HCT116 (cell line): ENCODE measurements around the gene ROMO1. TPM values are rescaled to one million over a fixed set of nuclear protein-coding genes. Genes with fewer than 3 reads are reported as not detected.
"Not testable (repeated sequence)": the region's sequence is repeated elsewhere in the genome, so short reads cannot be mapped to it uniquely, and the experiment has no call there.

Experiments
- ATAC-seq: fragments of 200-7000 bp; cut with Tn5 transposase; 2 replicates; pipeline ENCODE4 v1.9.1; 2020; ENCODE audit warnings: mild to moderate bottlenecking, moderate library complexity
- BruUV-seq: library from RNA; stranded (reverse); fragments of 400-500 nt; replicated peaks from 2 replicates; lab custom pipeline; 2021; lab: Mats Ljungman, UMichigan
- CTCF ChIA-PET: fragments of 300-600 bp; sonication (Branson Sonifier 250); formaldehyde crosslinking; loops from one replicate; lab custom pipeline; 2021; ENCODE audit warnings: antibody characterized with exemption; lab: Charles Lee
- POLR2A ChIA-PET: fragments of 300-600, 350-600 bp; sonication (Branson Sonifier 250); formaldehyde crosslinking; loops from one replicate; lab custom pipeline; 2021; ENCODE audit warnings: antibody characterized with exemption; lab: Charles Lee
- RAD21 ChIA-PET, 2 experiments: fragments of 300-600 bp; sonication (Branson Sonifier 250); formaldehyde crosslinking; loops; one replicate each; lab custom pipeline; 2023; ENCODE audit warnings: low total read pairs in 2 of 2; ENCODE audit not compliant: uncharacterized antibody in 2 of 2, unreplicated experiment in 2 of 2, low non-redundant PET in 1 of 2; lab: Charles Lee
- DNase-seq: peaks from one replicate; pipeline ENCODE4 v3.0.0-alpha.2; 2010; ENCODE audit warnings: low read depth, low spot score
- H2AFZ ChIP-seq: fragments of 200-600 bp; shearing (Covaris generic), sonication (generic); 2 replicates; pipeline ENCODE4 v1.6.1; 2017; ENCODE audit warnings: low read depth, mixed run types, mixed read lengths, antibody characterized with exemption, low read length; ENCODE audit not compliant: poor library complexity, severe bottlenecking
- H3K27ac ChIP-seq: 2 replicates; pipeline ENCODE4 v1.5.1; 2012; ENCODE audit warnings: low read depth, low read length
- H3K27me3 ChIP-seq: fragments of 200-600 bp; sonication (generic); 2 replicates; pipeline ENCODE4 v1.6.1; 2016; ENCODE audit warnings: mixed run types, low read length, mixed read lengths; ENCODE audit not compliant: insufficient read depth
- H3K36me3 ChIP-seq, 2 experiments: fragments of 200-500 bp in 1 of 2; fragments of 200-600 bp in 1 of 2; sonication (Bioruptor generic) in 1 of 2; sonication (generic) in 1 of 2; 2 replicates each; pipeline versions ENCODE4 v1.5.1 to v1.6.1; 2014 to 2016; ENCODE audit warnings: low read length in 2 of 2, inconsistent platforms in 1 of 2, mixed read lengths in 1 of 2, mixed run types in 1 of 2; ENCODE audit not compliant: insufficient read depth in 2 of 2, control insufficient read depth in 1 of 2
- H3K4me1 ChIP-seq, 2 experiments: fragments of 200-600 bp in 1 of 2; sonication (generic) in 1 of 2; 2 replicates each; pipeline versions ENCODE4 v1.5.1 to v1.6.1; 2012 to 2017; ENCODE audit warnings: low read length in 2 of 2, inconsistent platforms in 1 of 2, mild to moderate bottlenecking in 1 of 2, mixed read lengths in 1 of 2, mixed run types in 1 of 2, moderate library complexity in 1 of 2; ENCODE audit not compliant: insufficient read depth in 2 of 2, control insufficient read depth in 1 of 2
- H3K4me2 ChIP-seq: fragments of 200-600 bp; sonication (generic); 2 replicates; pipeline ENCODE4 v1.6.1; 2017; ENCODE audit warnings: mixed run types, low read length, mixed read lengths
- H3K4me3 ChIP-seq, 2 experiments: fragments of 200-600 bp in 1 of 2; sonication (generic) in 1 of 2; replicated peaks in 1 of 2; 2 replicates each; pipeline ENCODE4 v1.5.1; 2011 to 2016; ENCODE audit warnings: low read length in 2 of 2, control low read depth in 1 of 2, low read depth in 1 of 2, mild to moderate bottlenecking in 1 of 2, mixed read lengths in 1 of 2, mixed run types in 1 of 2
- H3K79me2 ChIP-seq: fragments of 200-600 bp; sonication (generic); 2 replicates; pipeline ENCODE4 v1.6.1; 2017; ENCODE audit warnings: mild to moderate bottlenecking, mixed run types, low read length, moderate library complexity, mixed read lengths; ENCODE audit not compliant: insufficient read depth
- H3K9ac ChIP-seq: fragments of 200-600 bp; sonication (generic); 2 replicates; pipeline ENCODE4 v1.6.1; 2016; ENCODE audit warnings: low read length, mixed read lengths
- H3K9me2 ChIP-seq: fragments of 200-600 bp; sonication (generic), shearing (Covaris generic); 2 replicates; pipeline ENCODE4 v1.6.1; 2017; ENCODE audit warnings: mixed run types, mild to moderate bottlenecking, moderate library complexity; ENCODE audit not compliant: insufficient read depth
- H3K9me3 ChIP-seq, 2 experiments: fragments of 200-500 bp in 1 of 2; fragments of 200-600 bp in 1 of 2; sonication (Bioruptor generic) in 1 of 2; sonication (generic) in 1 of 2; 2 replicates each; pipeline ENCODE4 v1.6.1; 2014 to 2017; ENCODE audit warnings: low read length in 2 of 2, mixed read lengths in 2 of 2, inconsistent platforms in 1 of 2, low read depth in 1 of 2, mild to moderate bottlenecking in 1 of 2, mixed run types in 1 of 2, moderate library complexity in 1 of 2; ENCODE audit not compliant: control insufficient read depth in 1 of 2, insufficient read depth in 1 of 2
- H4K20me1 ChIP-seq: fragments of 200-600 bp; sonication (generic), shearing (Covaris generic); 2 replicates; pipeline ENCODE4 v1.6.1; 2017; ENCODE audit warnings: mixed run types, mild to moderate bottlenecking, moderate library complexity; ENCODE audit not compliant: insufficient read depth
- TCF7L2 ChIP-seq: IDR thresholded peaks from 2 replicates; pipeline ENCODE4 v1.7.0; 2011; ENCODE audit warnings: borderline replicate concordance, inconsistent platforms; ENCODE audit not compliant: insufficient read depth, insufficient read length; ENCODE audit errors: extremely low read depth
- intact Hi-C: fragments of 100-400 bp; cut with micrococcal nuclease; formaldehyde crosslinking; loops from 2 replicates; pipeline ENCODE4 v1.10.0; 2022
- total RNA-seq: library from RNA; stranded (reverse); gene quantifications from one replicate; pipeline ENCODE4 v1.2.1, GENCODE V29; 2021; ENCODE audit not compliant: unreplicated experiment

Gene ROMO1
- total RNA-seq, 1 experiment from 2014 or later = 167 TPM

DNA sequence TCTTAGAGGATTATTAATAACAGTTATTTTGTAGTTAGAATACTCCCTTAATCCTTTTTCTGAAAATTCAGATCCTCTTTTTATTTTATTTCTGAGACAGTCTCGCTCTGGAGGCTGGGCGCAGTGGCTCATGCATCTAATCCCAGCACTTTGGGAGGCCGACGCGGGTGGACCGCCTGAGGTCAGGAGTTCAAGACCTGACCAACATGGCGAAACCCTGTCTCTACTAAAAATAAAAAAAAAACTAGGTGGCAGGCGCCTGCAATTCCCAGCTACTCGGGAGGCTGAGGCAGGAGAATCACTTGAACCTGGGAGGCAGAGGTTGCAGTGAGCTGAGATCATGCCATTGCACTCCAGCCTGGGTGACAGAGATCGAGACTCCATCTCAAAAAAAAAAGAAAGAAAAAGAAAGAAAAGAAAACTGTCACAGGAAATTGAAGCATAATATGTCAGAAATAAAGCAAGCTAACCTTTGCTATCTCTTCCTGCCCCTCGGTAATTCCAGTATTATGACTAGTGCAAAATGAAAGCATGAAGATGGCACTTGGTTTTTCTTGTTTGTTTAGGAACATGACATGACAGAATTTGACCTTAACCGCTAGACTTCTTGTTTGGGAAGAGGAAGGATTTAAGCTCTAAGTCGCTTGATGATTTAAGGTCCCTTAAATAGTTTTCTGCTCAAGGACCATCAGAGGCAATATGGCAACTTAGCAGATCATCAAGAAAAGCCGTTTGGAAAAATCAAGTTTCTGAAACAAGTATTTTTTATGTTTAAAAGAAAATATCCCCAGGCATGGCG, 44.7 kb downstream of the ROMO1 start (continued):
- no peak for TF ChIP-seq TCF7L2

- Histone ChIP-seq H3K36me3 (peaks cover 5 to 13% of the 10 kb centered on the region in 2 experiments), H3K79me2 (peaks cover 34% of the 10 kb centered on the region), H4K20me1 (peaks cover 10% of the 10 kb centered on the region; the same call in 1 of the 2 replicates), H3K4me1 (peaks cover 10 to 25% of the 10 kb centered on the region in 2 experiments)
- intact Hi-C loops = loop anchor here (10.0 kb wide), 1 partner anchor 210 kb away; the partner anchor contains the start of gene SCAND1
- BruUV-seq, H3K9me3 ChIP-seq, ATAC-seq, H3K27me3 ChIP-seq, DNase-seq, H3K9ac ChIP-seq, H3K9me2 ChIP-seq, H3K27ac ChIP-seq, H2AFZ ChIP-seq, RAD21 ChIA-PET, H3K4me2 ChIP-seq, H3K4me3 ChIP-seq: not testable (repeated sequence)
- ChIA-PET CTCF (interaction anchor here (1.0 kb wide), 1 partner anchor 210 kb away, joined by 3 read pairs; the partner anchor contains the start of gene SCAND1), POLR2A (interaction anchor here (2.4 to 3.7 kb wide), 2 partner anchors 26 to 210 kb away, joined by 8 to 58 read pairs; partner anchors contain the start of genes PHF20 and SCAND1)
Measured at GRCh38 chr20:35744492-35744841, 45.3 kb downstream of the ROMO1 start.

Other genes starting within 250 kb of the ROMO1 start
- gene CEP250, start 243.8 kb upstream of the ROMO1 start, total RNA-seq = 42.3 TPM
- gene C20orf173, start 169.8 kb upstream of the ROMO1 start, total RNA-seq = not detected
- 229 TPM for gene ERGIC3, start 157.3 kb upstream of the ROMO1 start, total RNA-seq
- gene SPAG4, start 83.6 kb upstream of the ROMO1 start, total RNA-seq = 6.2 TPM
- 333 TPM for gene CPNE1, start 34.5 kb upstream of the ROMO1 start, total RNA-seq
- gene RBM12, start 34.5 kb upstream of the ROMO1 start, total RNA-seq = 110 TPM
- 33.9 TPM for gene NFS1, start 53 bp upstream of the ROMO1 start, total RNA-seq
- gene RBM39, start 42.9 kb downstream of the ROMO1 start, total RNA-seq = 234 TPM
- gene PHF20, start 72.6 kb downstream of the ROMO1 start, total RNA-seq = 40.8 TPM